HAP-1 (cell line): ENCODE results near the gene PNMA1.

Experiments used
- DNase-seq, 2 experiments: peaks; one replicate each; pipeline ENCODE4 v3.0.0-alpha.2; 2016 to 2020; ENCODE audit warnings: low spot score in 2 of 2
- H3K27me3 ChIP-seq: fragments of 250-450 bp; sonication (Bioruptor Pico); 2 replicates; pipeline ENCODE4 v1.5.1; 2020; ENCODE audit warnings: low read depth, mild to moderate bottlenecking, moderate library complexity
- H3K36me3 ChIP-seq: fragments of 250-450 bp; sonication (Bioruptor Pico); replicated peaks from 2 replicates; pipeline ENCODE4 v1.5.1; 2020; ENCODE audit warnings: mild to moderate bottlenecking
- H3K4me1 ChIP-seq: fragments of 250-450 bp; sonication (Bioruptor Pico); 2 replicates; pipeline ENCODE4 v1.5.1; 2020; ENCODE audit warnings: mild to moderate bottlenecking
- H3K4me3 ChIP-seq: fragments of 250-450 bp; sonication (Bioruptor Pico); 2 replicates; pipeline ENCODE4 v1.5.1; 2020; ENCODE audit warnings: mild to moderate bottlenecking, moderate library complexity
- H3K9me3 ChIP-seq: fragments of 250-450 bp; sonication (Bioruptor Pico); 2 replicates; pipeline ENCODE4 v1.5.1; 2020; ENCODE audit warnings: mild to moderate bottlenecking, moderate library complexity
- in situ Hi-C: fragments of 300-500 bp; cut with MboI; formaldehyde crosslinking; loops from 3 replicates; pipeline ENCODE4 v1.14.3; 2020; ENCODE audit warnings: low sequenced_read_pairs, inconsistent platforms, mixed read lengths

The PNMA1 gene

DNA sequence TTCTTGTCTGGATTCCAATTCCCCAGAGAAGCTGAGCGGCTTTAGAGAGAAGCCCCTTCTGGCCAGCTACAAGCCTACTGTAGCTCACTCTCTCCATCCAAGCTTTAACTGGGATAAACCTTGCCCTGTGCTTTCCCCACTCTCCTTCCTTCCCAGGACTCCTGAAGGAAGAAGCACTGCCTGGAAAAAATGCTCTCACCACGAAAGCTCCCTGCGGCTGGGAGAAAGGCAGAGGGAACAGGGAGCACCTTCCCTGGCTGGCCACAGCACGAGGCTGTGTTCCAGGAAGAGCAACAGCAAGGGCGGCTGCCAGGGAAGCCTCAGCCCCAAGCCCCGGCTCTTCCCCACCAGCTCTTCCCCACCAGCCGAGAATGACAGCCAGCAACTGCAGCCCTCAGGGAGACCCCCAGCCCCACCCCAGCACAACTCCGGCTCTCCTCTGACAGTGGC lies 40.8 kb upstream of the PNMA1 start:
- H3K4me3 ChIP-seq, result no peak overlapping the region
- H3K4me1 ChIP-seq, result peaks cover 24% of the 10 kb centered on the region
- DNase-seq, result no peak
- peaks cover 6% of the 10 kb centered on the region for H3K36me3 ChIP-seq
- H3K27me3 ChIP-seq, result no peaks in the 10 kb centered on the region
- no peaks in the 10 kb centered on the region for H3K9me3 ChIP-seq
- in situ Hi-C loops, result no loop called here

DNA sequence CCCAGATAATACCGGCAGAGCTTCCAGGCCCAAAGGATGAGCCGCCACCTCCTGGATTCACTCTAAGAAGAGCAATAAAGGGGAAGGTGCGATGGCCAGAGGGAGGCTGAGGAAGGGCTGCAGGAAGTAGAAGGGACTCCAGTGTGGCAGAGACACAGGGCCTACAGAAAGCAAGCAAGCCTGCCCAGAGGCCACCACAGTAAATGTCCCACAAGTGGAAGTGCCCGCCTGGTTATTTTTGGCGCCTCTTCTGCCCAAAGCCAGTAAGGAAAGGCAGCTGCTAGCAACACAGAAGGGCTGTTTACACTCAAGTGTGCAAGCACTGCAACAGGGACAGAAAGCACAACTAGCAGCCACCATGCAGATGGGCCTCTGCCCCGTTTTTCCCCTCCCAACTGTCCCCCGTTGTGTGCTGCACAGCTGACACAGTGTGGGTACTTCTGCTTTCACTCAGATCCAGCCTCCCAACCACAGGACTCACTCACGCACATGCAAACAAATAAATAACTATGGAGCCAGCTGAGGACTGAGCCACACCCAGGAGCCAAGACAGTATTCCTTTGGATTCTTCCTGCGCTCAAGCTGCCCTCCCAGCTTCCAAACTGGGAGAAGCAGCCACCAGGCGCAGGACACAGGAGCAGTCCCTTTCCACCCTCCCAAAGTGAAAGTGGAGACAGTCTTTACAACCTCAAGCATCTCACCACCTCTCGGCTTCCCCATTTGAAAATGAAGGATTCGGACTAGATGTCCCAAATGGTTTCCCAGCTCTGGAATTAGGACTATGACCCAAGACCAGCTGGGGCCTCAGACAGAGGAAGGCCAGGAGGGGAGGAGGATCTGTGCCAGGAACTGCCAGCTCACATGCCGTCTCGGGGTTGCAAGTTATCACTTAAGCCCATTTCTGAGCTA lies 40.0 kb upstream of the PNMA1 start:
- no peak overlapping the region for H3K4me3 ChIP-seq
- peaks cover 26% of the 10 kb centered on the region for H3K4me1 ChIP-seq
- in situ Hi-C loops, result no loop called here
- H3K9me3 ChIP-seq, result no peaks in the 10 kb centered on the region
- no peak for DNase-seq
- no peaks in the 10 kb centered on the region for H3K27me3 ChIP-seq
- peaks cover 6% of the 10 kb centered on the region for H3K36me3 ChIP-seq

DNA sequence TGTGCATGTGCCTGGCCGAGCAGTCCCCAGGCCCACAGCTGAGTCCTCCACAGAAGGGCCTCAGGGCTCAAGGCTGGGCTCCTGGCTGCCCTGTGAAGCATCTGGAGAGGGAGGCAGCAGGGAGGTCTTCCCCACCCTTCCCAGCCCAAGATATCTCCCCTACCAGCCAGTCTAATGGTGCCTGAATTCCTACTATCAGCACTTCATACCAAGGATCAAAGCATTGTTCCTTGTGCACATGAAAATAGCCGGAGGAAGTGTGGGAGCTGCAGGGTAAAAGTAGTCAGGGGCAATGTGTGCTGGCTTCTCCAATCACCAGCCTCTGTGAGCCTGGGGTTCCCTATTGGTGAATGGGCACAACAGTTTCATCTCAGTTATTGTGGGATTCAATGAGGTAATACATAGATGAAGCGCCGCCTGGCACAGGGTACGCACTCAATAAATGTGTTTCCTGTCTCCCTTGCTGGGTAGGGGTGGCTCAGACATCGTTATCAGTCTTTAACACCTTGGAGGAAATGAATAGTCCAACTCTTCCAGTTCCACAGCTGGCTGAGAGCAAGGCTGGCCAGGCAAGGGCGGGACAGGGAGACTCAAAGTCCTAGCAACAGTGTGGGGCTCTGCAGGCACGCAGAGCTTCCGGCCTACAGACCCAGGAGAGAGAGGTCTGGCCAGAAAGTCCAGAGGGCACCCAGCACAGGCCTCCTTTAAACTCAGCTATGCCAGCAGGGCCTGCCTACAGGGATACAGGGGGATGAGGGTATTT lies 39.1 kb upstream of the PNMA1 start:
- H3K27me3 ChIP-seq, result no peaks in the 10 kb centered on the region
- no peaks in the 10 kb centered on the region for H3K9me3 ChIP-seq
- H3K4me1 ChIP-seq, result peaks cover 23% of the 10 kb centered on the region
- no peak overlapping the region for H3K4me3 ChIP-seq
- in situ Hi-C loops, result no loop called here
- peaks cover 6% of the 10 kb centered on the region for H3K36me3 ChIP-seq
- DNase-seq, result no peak

DNA sequence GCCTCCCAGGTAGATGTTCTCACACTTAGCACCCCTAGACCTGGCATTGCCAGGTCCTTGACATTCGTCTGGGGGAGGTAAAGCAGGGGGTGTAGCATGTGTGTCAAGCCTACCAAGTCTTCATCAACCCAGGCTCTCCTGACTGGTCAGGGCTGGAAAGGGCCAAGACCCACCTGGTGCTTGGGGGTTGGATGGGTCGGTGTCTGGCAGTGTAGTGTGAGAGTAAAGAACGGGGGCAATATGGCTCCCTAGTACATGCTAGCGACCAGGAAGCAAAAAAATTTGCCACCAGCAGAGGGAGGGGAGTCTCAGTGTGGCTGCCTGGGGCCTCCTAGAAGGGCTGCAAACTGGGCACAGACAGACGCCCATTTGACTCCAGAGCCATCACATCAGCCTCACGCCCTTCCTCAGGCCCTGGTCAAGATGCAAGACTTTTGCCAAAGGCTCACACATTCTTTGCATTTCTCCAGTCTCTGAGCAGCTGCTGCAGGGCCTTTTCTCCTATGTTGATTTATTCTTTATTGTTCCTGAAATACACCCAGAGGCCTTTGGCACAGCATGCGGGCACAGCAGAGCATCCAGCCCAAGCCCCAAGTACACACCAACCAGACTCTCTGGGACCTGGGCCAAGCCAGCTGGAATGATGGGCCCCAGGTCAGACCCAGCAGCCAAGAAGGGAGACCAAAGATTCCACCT lies 38.3 kb upstream of the PNMA1 start:
- no peak for DNase-seq
- in situ Hi-C loops, result no loop called here
- Histone ChIP-seq H3K27me3 (no peaks in the 10 kb centered on the region), H3K36me3 (0 out of 2 replicates have a peak, but pooled peaks cover 3% of the 10 kb centered on the region), H3K9me3 (no peaks in the 10 kb centered on the region), H3K4me1 (peaks cover 14% of the 10 kb centered on the region), H3K4me3 (no peak overlapping the region)

DNA sequence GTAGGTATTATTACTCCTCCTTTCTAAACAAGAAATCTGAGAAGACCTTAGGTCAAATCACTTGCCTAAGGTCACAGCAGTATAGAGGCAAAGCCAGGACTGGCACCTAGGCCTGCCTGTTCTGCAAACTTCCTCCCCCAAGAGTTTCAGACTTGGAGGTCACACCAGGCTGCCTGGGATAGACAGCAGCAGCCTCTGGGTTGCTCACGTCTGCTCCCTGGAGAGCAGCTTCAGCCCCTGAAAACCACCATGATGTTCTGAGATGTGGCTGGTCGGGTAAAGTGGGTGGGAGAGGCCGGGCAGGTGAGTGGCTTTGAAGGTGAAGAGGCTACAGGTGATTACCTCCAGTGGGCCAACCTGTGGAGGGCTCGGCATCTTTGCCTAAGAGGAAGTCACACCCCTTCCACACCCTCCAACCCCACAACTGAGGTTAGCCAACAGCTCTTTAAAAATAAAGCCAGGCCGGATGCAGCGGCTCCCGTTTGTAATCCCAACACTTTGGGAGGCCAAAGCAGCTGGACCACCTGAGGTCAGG lies 37.0 kb upstream of the PNMA1 start:
- no peak for DNase-seq
- no peak overlapping the region for H3K4me3 ChIP-seq
- H3K4me1 ChIP-seq, result peaks cover 13% of the 10 kb centered on the region
- in situ Hi-C loops, result no loop called here
- 0 out of 2 replicates have a peak, but pooled peaks cover 3% of the 10 kb centered on the region for H3K36me3 ChIP-seq
- no peaks in the 10 kb centered on the region for H3K9me3 ChIP-seq
- no peaks in the 10 kb centered on the region for H3K27me3 ChIP-seq

DNA sequence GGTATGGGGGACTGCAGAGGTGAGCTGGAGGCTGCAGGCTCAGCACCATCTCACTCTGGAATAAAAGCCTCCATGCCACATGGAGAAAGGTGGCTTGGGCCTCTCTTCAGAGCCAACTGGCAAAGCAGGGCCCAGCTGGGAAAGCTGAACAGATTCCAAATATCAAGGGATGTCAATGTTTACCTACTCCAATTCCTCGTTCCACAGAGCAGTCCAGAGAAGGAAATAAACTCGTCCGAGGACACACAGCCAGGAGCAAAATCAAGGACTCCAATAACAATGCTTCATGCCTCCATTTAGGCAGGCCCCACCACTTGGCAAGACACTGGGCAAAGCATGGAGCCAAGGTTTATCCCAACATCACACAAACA lies 36.3 kb upstream of the PNMA1 start:
- Histone ChIP-seq H3K4me1 (peaks cover 12% of the 10 kb centered on the region), H3K4me3 (no peak overlapping the region), H3K36me3 (0 out of 2 replicates have a peak, but pooled peaks cover 3% of the 10 kb centered on the region), H3K9me3 (no peaks in the 10 kb centered on the region), H3K27me3 (no peaks in the 10 kb centered on the region)
- in situ Hi-C loops, result no loop called here
- no peak for DNase-seq

DNA sequence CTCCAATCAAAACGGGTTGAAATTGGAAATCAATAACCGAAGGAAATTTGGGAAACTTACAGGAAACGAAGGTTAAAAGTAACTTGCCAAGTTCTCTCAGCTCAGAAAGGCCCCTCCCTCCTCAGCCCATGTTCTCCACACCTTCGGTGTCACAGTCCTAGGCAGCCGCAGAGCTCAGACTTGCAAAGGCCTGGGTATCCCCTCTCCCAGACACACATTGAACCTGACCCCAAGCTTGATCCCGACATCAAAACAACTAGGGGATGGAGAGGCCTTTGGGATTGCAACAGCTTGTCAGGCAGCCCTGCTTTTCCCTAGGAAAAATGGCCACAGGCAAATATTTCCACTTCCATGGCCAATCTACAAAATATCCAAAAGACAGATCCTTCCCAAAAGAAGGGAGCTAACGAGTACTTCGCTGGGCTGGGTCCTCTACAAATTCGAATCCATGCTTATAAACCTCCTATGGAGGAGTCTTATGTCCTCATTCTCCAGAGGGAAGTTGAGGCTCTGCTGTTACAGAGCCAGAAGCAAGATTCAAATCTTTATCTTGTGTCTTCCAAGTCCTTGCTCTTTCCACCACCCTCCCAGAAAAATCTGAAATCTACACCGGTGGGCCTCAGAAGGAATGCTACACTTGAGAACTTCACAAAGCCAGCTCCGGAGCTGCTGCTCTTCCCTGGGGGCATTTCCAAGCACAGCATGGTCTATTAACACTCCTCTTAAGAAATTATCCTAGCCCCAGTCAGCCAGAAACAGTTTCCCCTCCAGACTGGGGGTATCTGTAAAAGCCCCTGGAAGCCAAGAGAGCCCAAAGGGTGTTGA lies 35.7 kb upstream of the PNMA1 start:
- in situ Hi-C loops, result no loop called here
- Histone ChIP-seq H3K4me1 (peaks cover 12% of the 10 kb centered on the region), H3K36me3 (0 out of 2 replicates have a peak, but pooled peaks cover 3% of the 10 kb centered on the region), H3K27me3 (no peaks in the 10 kb centered on the region), H3K9me3 (no peaks in the 10 kb centered on the region), H3K4me3 (no peak overlapping the region)
- DNase-seq, result peak; percentile 42 to 46

DNA sequence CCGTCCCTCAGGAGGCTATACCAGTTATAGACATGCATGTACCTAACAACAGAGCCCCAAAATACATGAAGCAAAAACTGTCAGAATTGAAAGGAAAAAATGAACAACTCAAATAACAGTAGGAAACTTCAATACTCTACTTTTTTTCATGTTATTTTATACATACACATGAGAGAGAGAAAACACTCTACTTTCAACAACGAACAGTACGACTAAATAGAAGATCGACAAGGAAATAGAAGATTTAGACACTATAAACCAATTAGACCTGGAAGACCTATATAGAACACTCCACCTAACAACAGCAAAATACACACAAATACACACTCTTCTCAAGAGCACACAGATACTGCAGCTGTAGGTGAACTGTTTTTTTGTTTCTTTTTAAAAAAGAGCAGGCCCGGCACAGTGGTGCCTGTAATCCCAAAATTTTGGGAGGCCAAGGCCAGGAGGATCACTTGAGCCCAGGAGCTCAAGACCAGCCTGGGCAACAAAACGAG lies 34.7 kb upstream of the PNMA1 start:
- Histone ChIP-seq H3K4me1 (peaks cover 12% of the 10 kb centered on the region), H3K9me3 (no peaks in the 10 kb centered on the region), H3K27me3 (no peaks in the 10 kb centered on the region), H3K4me3 (no peak overlapping the region), H3K36me3 (0 out of 2 replicates have a peak, but pooled peaks cover 3% of the 10 kb centered on the region)
- DNase-seq, result no peak
- in situ Hi-C loops, result no loop called here

DNA sequence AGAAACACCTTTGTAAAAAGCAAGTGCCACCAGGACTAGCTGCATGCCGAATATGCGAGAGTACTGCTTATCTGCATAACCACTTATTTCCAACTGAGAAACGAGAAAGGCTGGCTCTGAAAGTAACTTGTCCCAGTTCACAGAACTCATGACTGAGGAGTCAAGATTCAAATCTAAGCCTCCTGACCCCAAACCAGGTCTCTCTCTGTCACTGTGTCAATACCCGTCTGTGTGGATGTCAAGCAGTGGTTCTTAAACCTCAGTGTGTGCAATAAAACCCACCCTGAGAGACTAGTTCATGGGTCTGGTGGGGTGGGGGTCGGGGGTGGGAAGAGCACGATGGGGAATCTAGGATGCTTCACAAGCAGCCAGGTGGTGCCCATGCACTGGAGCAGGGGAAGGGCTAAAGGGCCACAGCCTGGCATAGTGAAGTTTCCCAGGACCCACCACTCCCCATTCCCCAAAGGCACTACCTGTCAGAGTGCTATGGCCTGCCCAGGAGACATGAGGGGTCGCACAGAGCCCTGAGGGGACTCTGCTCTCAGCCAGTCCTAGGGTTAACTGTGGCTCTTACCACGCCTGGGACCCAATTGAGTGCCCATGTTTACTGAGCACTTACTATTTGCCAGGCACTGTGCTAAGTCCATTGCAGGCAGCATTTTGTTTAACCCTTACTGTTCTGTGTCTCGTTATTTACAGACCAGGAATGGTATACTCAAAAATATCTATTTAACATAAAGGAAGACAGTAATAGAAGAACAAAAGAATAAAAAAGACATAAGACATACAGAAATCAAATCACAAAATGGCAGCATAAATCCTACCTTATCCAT lies 33.4 kb upstream of the PNMA1 start:
- DNase-seq, result no peak
- Histone ChIP-seq H3K4me1 (peaks cover 12% of the 10 kb centered on the region), H3K4me3 (no peak overlapping the region), H3K9me3 (no peaks in the 10 kb centered on the region), H3K36me3 (no peaks in the 10 kb centered on the region), H3K27me3 (no peaks in the 10 kb centered on the region)
- in situ Hi-C loops, result no loop called here

DNA sequence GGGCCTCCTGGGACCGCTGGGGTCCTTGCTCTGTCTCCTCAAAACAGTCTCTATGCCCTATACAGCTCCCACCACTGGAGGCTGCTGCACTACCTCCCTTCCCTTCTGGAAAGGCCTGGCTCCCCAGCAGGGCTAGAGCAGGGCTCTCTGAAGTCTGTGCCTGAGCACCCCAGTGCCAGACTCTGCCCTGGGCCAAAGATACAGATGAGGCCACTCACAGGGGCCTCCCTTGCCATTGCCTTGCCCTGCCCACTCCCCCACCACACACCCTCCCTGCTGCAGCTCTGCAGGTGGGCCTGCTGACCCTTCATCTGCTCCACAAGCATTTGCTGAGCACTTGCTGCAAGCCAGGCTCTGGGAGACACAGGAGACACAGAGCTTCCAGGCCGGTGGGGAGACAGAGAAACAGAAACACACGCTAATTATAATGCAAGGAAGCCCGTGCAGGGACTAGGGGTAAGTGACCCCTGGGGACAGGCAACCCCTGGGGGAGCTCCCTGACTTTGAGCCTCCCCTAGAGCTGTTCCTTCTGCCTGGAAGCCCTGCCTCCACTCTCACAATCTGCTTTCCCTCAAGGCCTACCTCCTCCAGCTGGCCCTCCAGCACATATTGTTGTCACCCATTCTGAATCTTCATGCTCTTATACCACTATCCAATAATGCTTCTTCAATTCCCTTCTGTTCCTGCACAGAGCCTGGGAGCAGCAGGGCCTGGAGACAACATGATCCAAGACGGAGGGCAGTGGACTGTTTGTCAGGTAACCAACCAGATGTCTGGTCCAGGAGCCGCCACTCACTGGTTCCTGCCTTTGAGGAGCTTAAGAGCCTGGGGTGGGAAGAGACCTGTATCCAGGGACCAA lies 32.6 kb upstream of the PNMA1 start:
- DNase-seq, result no peak
- Histone ChIP-seq H3K4me1 (peaks cover 12% of the 10 kb centered on the region), H3K4me3 (no peak overlapping the region), H3K36me3 (no peaks in the 10 kb centered on the region), H3K9me3 (no peaks in the 10 kb centered on the region), H3K27me3 (no peaks in the 10 kb centered on the region)
- in situ Hi-C loops, result no loop called here

DNA sequence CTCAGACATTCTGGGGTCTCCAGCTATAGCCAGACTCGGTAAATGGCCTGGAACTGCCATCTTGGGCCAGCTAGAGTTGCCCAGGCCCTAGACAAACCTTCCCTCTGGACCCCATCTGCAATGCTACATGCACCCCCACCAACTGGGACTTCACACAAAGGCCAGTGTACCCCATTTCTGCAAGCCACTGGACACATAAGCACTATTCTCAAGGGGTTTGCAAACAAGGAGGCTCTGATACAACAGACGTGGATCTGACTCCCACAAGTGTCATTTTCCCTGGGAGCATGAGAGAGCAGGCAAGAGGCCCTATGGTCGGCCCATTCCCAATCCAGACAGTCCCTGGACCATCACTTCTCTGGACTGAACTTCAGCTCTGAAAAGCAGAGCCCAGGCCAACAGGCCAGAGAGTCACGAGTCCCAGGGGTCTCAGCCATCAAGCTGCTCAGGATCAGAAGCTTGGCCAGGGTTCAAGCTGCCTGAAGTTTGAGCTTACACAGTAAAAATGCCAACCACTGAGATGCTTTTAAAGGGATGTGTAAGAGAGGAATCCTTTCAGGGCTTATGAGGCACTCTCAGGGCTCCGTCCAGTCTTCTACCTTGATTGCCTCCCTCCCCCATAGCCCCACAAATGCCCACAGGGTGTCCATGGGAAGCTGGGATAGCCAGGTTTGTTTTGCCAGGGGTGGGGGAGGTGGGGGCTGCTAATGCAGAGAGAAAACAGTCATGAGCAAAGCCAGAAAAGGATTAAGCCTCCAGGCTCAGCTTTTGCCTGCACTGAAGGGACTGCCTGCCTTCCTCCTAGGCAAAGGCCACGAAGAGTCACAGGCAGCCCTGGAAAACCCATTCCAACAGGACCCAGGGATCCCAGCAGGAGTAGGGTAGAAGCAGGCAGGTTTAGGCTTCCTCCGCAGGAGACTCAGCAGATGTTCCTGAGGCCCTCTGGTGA lies 31.7 kb upstream of the PNMA1 start:
- in situ Hi-C loops, result no loop called here
- Histone ChIP-seq H3K4me3 (no peak overlapping the region), H3K9me3 (no peaks in the 10 kb centered on the region), H3K36me3 (no peaks in the 10 kb centered on the region), H3K4me1 (peaks cover 11% of the 10 kb centered on the region), H3K27me3 (no peaks in the 10 kb centered on the region)
- DNase-seq, result no peak
